Hepatocyte (in vitro differentiated cells): ENCODE data around the gene STX4.

Experiments
- EZH2 ChIP-seq: fragments of 200-600 bp; sonication (generic); IDR thresholded peaks from 2 replicates; pipeline ENCODE4 v1.6.1; 2016; ENCODE audit warnings: antibody characterized with exemption, mild to moderate bottlenecking, borderline replicate concordance
- TF ChIP-seq, protein P1 (sequence below): fragments of 200-600 bp; sonication (generic); IDR thresholded peaks from 2 replicates; pipeline ENCODE4 v1.5.1; 2016; ENCODE audit warnings: antibody characterized with exemption, mild to moderate bottlenecking; ENCODE audit not compliant: poor library complexity

DNA sequence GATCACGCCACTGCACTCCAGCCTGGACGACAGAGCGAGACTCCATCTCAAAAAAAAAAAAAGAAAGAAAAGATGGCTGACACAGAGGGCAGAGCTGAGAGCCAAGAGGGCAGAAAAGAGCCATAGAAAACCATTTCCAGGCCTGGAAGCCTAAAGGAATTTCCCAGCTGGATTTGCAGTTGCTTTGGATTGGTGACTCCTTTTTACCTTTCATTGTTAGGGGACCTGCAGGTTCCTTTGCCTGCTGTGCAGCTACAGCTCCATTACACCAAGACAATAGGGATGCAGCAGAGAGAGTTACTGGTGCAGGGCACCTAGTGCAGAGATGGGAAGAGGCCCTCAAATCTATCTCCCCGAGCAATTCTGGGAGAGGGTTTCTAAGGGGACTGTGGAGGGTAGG is 22.3 kb downstream of the STX4 start:
- no peak for TF ChIP-seq EZH2
- TF ChIP-seq, protein P1, sequence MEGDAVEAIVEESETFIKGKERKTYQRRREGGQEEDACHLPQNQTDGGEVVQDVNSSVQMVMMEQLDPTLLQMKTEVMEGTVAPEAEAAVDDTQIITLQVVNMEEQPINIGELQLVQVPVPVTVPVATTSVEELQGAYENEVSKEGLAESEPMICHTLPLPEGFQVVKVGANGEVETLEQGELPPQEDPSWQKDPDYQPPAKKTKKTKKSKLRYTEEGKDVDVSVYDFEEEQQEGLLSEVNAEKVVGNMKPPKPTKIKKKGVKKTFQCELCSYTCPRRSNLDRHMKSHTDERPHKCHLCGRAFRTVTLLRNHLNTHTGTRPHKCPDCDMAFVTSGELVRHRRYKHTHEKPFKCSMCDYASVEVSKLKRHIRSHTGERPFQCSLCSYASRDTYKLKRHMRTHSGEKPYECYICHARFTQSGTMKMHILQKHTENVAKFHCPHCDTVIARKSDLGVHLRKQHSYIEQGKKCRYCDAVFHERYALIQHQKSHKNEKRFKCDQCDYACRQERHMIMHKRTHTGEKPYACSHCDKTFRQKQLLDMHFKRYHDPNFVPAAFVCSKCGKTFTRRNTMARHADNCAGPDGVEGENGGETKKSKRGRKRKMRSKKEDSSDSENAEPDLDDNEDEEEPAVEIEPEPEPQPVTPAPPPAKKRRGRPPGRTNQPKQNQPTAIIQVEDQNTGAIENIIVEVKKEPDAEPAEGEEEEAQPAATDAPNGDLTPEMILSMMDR: no peak
